HFF-Myc (cell line): ENCODE results near the gene SIDT2.

Source experiments
- DNase-seq: peaks from one replicate; pipeline ENCODE4 v3.0.0-alpha.2; 2011; ENCODE audit warnings: low read depth; ENCODE audit errors: extremely low read depth
- H3K4me3 ChIP-seq: replicated peaks from 2 replicates; pipeline ENCODE4 v1.5.1; 2011; ENCODE audit warnings: low read depth, mild to moderate bottlenecking, control low read depth, low read length
- CTCF ChIP-seq: IDR thresholded peaks from 2 replicates; pipeline ENCODE4 v1.5.1; 2012; ENCODE audit warnings: mild to moderate bottlenecking, low read depth, low read length, control low read depth; ENCODE audit errors: missing control alignments

The SIDT2 gene

GRCh38 chr11:117159892-117160291 is 18.7 kb upstream of the SIDT2 start:
- no peak for DNase-seq
- H3K4me3 ChIP-seq, result no peak overlapping the region
- TF ChIP-seq CTCF, result no peak

GRCh38 chr11:117160826-117161225 is 17.7 kb upstream of the SIDT2 start:
- DNase-seq, result no peak
- no peak overlapping the region for H3K4me3 ChIP-seq
- no peak for TF ChIP-seq CTCF

- no peak overlapping the region for H3K4me3 ChIP-seq
- no peak for TF ChIP-seq CTCF
- DNase-seq, result no peak
Observed at GRCh38 chr11:117166491-117166890, 12.1 kb upstream of the SIDT2 start.

GRCh38 chr11:117169736-117170135 is 8.8 kb upstream of the SIDT2 start:
- no peak for DNase-seq
- no peak for TF ChIP-seq CTCF

GRCh38 chr11:117170210-117170609 is 8.3 kb upstream of the SIDT2 start:
- no peak for TF ChIP-seq CTCF
- H3K4me3 ChIP-seq, result no peak overlapping the region
- DNase-seq, result no peak

More at GRCh38 chr11:117169736-117170135, 8.8 kb upstream of the SIDT2 start:
- no peak overlapping the region for H3K4me3 ChIP-seq

- TF ChIP-seq CTCF, result no peak
- H3K4me3 ChIP-seq, result no peak overlapping the region
- no peak for DNase-seq
Observed at GRCh38 chr11:117171007-117171403, 7.5 kb upstream of the SIDT2 start.

- TF ChIP-seq CTCF, result no peak
- H3K4me3 ChIP-seq, result no peak overlapping the region
- no peak for DNase-seq
Observed at GRCh38 chr11:117171404-117172061, 7.0 kb upstream of the SIDT2 start.
